BLaER1 (cell line): ENCODE measurements around the gene CNTD1.
"Not testable (repeated sequence)": the region's sequence is repeated elsewhere in the genome, so short reads cannot be mapped to it uniquely, and the experiment has no call there.

Experiments
- H3K27ac ChIP-seq: shearing (Covaris generic); formaldehyde crosslinking; 2 replicates; pipeline ENCODE4 v1.8.1; 2022
- H3K27me3 ChIP-seq: shearing (Covaris generic); formaldehyde crosslinking; 2 replicates; pipeline ENCODE4 v1.8.1; 2022
- H3K36me3 ChIP-seq: shearing (Covaris generic); formaldehyde crosslinking; 2 replicates; pipeline ENCODE4 v1.8.1; 2022
- H3K4me1 ChIP-seq: shearing (Covaris generic); formaldehyde crosslinking; 2 replicates; pipeline ENCODE4 v1.8.1; 2022
- H3K4me2 ChIP-seq: shearing (Covaris generic); formaldehyde crosslinking; 2 replicates; pipeline ENCODE4 v1.8.1; 2022
- H3K4me3 ChIP-seq: shearing (Covaris generic); formaldehyde crosslinking; 2 replicates; pipeline ENCODE4 v1.8.1; 2022
- H3K9ac ChIP-seq: shearing (Covaris generic); formaldehyde crosslinking; 2 replicates; pipeline ENCODE4 v1.8.1; 2022
- H3K9me3 ChIP-seq: shearing (Covaris generic); formaldehyde crosslinking; 2 replicates; pipeline ENCODE4 v1.8.1; 2022
- H4K20me1 ChIP-seq: shearing (Covaris generic); formaldehyde crosslinking; 2 replicates; pipeline ENCODE4 v1.8.1; 2022
- Cebpa-rat ChIP-seq: shearing (Covaris generic); IDR thresholded peaks from 2 replicates; pipeline ENCODE4 v1.8.1; 2022

Gene CNTD1

DNA sequence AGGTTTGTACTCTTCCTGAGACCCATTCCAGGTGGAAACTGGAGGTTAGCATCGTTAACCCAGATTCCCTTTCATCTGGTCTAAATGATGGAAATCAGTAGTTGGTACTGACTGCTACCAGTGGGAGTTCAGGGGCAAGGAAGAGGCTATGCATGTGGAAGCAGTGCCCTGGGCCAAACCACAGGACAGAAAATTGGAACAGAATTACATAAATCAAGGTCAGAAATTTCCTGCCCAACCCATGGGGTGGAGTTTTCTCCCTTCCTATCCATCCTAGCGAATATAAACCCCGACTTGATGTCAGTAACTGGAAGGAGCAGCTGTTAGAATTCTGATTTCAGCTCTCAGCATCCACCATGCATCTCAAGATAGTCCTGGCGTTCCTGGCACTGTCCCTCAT lies 45.6 kb downstream of the CNTD1 start, which contains the start of gene AOC2:
AOC2 (plus strand) TSS at position 310 of the 400 bp plus-strand sequence; CDS start at position 357, 47 bp downstream.
- Histone ChIP-seq H3K4me1 (no peaks in the 10 kb centered on the region), H3K27ac (no peak within 1 kb of the TSS), H3K9ac (0 out of 2 replicates have a peak within 1 kb of the TSS, but pooled peaks have one; percentile 32), H3K9me3 (no peaks in the 10 kb centered on the region), H3K36me3 (peaks cover 71% of the 10 kb centered on the region), H3K27me3 (no peaks in the 10 kb centered on the region), H4K20me1 (peaks cover 47% of the 10 kb centered on the region), H3K4me2 (no peak within 1 kb of the TSS), H3K4me3 (no peak within 1 kb of the TSS)
- no peak for TF ChIP-seq Cebpa-rat

DNA sequence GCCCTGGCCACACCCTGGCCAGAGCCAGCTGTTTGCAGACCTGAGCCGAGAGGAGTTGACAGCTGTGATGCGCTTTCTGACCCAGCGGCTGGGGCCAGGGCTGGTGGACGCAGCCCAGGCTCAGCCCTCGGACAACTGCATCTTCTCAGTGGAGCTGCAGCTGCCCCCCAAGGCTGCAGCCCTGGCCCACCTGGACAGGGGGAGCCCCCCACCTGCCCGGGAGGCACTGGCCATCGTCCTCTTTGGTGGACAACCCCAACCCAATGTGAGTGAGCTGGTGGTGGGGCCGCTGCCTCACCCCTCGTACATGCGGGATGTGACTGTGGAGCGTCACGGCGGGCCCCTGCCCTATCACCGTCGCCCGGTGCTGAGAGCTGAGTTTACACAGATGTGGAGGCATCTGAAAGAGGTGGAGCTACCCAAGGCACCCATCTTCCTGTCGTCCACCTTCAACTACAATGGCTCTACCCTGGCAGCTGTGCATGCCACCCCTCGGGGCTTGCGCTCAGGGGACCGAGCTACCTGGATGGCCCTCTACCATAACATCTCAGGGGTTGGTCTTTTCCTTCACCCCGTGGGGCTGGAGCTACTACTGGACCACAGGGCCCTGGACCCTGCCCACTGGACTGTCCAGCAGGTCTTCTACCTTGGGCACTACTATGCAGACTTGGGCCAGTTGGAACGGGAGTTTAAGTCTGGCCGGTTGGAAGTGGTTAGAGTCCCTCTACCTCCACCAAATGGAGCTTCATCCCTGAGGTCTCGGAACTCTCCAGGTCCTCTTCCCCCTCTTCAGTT lies 46.3 kb downstream of the CNTD1 start:
- Histone ChIP-seq H3K27me3 (no peaks in the 10 kb centered on the region), H3K4me2 (no peak overlapping the region), H3K27ac (no peak overlapping the region), H3K36me3 (peaks cover 64% of the 10 kb centered on the region), H3K9ac (no peak overlapping the region), H3K9me3 (no peaks in the 10 kb centered on the region), H4K20me1 (peaks cover 47% of the 10 kb centered on the region), H3K4me1 (0 out of 2 replicates have a peak, but pooled peaks cover 5% of the 10 kb centered on the region), H3K4me3 (no peak overlapping the region)
- TF ChIP-seq Cebpa-rat = no peak

- no peak overlapping the region for H3K9ac ChIP-seq
- H3K4me2 ChIP-seq = no peak overlapping the region
- peaks cover 59% of the 10 kb centered on the region for H3K36me3 ChIP-seq
- no peak overlapping the region for H3K4me3 ChIP-seq
- no peak overlapping the region for H3K27ac ChIP-seq
- H4K20me1 ChIP-seq = peaks cover 47% of the 10 kb centered on the region
- H3K4me1 ChIP-seq = 0 out of 2 replicates have a peak, but pooled peaks cover 7% of the 10 kb centered on the region
- H3K9me3 ChIP-seq = no peaks in the 10 kb centered on the region
- TF ChIP-seq Cebpa-rat = no peak
- no peaks in the 10 kb centered on the region for H3K27me3 ChIP-seq
Measured at GRCh38 chr17:42845556-42845917, 46.9 kb downstream of the CNTD1 start.

GRCh38 chr17:42845918-42846593 lies 47.4 kb downstream of the CNTD1 start:
- no peak overlapping the region for H3K4me2 ChIP-seq
- H3K4me3 ChIP-seq = no peak overlapping the region
- no peaks in the 10 kb centered on the region for H3K27me3 ChIP-seq
- H3K27ac ChIP-seq = no peak overlapping the region
- TF ChIP-seq Cebpa-rat = no peak
- H3K9me3 ChIP-seq = no peaks in the 10 kb centered on the region
- no peak overlapping the region for H3K9ac ChIP-seq
- peaks cover 47% of the 10 kb centered on the region for H4K20me1 ChIP-seq
- 0 out of 2 replicates have a peak, but pooled peaks cover 7% of the 10 kb centered on the region for H3K4me1 ChIP-seq
- peaks cover 53% of the 10 kb centered on the region for H3K36me3 ChIP-seq

GRCh38 chr17:42846594-42847280 lies 48.1 kb downstream of the CNTD1 start:
- Histone ChIP-seq H3K4me2 (no peak overlapping the region), H4K20me1 (peaks cover 47% of the 10 kb centered on the region), H3K36me3 (peaks cover 47% of the 10 kb centered on the region), H3K4me3 (no peak overlapping the region), H3K27ac (no peak overlapping the region), H3K9ac (no peak overlapping the region), H3K27me3 (no peaks in the 10 kb centered on the region), H3K9me3 (no peaks in the 10 kb centered on the region), H3K4me1 (0 out of 2 replicates have a peak, but pooled peaks cover 7% of the 10 kb centered on the region)
- TF ChIP-seq Cebpa-rat = no peak

DNA sequence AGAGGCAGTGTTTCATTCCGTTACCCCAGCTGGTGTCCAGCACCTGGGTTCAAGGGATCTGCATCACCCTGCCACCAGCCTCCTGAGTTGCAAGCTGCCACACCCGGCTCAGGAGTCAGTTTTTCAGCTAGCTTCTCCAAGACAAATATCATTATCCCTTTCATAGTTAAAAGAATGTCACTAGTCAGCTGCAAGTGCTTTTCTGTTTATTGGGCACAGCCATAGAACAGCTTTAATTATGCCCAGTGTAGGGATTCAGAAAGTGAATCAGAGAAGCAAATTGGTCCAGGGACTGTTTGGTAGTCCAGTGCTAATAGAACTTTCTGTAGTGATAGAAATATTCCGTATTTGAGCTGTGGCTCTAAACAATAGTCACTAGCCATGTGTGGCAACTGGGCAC lies 49.4 kb downstream of the CNTD1 start:
- Histone ChIP-seq H3K4me1 (0 out of 2 replicates have a peak, but pooled peaks cover 7% of the 10 kb centered on the region), H3K27ac (no peak overlapping the region), H4K20me1 (peaks cover 34% of the 10 kb centered on the region), H3K9ac (no peak overlapping the region), H3K4me3 (no peak overlapping the region), H3K9me3 (no peaks in the 10 kb centered on the region), H3K27me3 (no peaks in the 10 kb centered on the region), H3K4me2 (no peak overlapping the region), H3K36me3 (peaks cover 33% of the 10 kb centered on the region)
- TF ChIP-seq Cebpa-rat = no peak

DNA sequence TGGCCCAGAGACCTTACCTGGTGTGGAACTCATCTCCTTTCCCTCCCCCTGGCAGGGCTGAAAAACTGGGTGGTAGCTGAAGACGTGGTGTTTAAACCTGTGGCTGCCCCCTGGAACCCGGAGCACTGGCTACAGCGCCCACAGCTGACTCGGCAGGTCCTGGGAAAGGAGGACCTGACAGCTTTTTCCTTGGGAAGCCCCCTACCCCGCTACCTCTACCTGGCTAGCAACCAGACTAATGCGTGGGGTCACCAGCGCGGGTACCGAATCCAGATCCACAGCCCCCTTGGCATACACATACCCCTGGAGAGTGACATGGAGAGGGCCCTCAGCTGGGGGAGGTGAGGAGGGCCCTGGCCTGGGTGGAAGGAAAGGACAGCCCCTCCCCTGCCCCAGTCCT lies 50.4 kb downstream of the CNTD1 start:
- H3K9ac ChIP-seq = no peak overlapping the region
- 0 out of 2 replicates have a peak, but pooled peaks cover 7% of the 10 kb centered on the region for H3K4me1 ChIP-seq
- H3K4me3 ChIP-seq = no peak overlapping the region
- no peaks in the 10 kb centered on the region for H3K27me3 ChIP-seq
- H3K36me3 ChIP-seq = peaks cover 24% of the 10 kb centered on the region
- H3K9me3 ChIP-seq = no peaks in the 10 kb centered on the region
- no peak overlapping the region for H3K27ac ChIP-seq
- peaks cover 24% of the 10 kb centered on the region for H4K20me1 ChIP-seq
- no peak overlapping the region for H3K4me2 ChIP-seq
- no peak for TF ChIP-seq Cebpa-rat

DNA sequence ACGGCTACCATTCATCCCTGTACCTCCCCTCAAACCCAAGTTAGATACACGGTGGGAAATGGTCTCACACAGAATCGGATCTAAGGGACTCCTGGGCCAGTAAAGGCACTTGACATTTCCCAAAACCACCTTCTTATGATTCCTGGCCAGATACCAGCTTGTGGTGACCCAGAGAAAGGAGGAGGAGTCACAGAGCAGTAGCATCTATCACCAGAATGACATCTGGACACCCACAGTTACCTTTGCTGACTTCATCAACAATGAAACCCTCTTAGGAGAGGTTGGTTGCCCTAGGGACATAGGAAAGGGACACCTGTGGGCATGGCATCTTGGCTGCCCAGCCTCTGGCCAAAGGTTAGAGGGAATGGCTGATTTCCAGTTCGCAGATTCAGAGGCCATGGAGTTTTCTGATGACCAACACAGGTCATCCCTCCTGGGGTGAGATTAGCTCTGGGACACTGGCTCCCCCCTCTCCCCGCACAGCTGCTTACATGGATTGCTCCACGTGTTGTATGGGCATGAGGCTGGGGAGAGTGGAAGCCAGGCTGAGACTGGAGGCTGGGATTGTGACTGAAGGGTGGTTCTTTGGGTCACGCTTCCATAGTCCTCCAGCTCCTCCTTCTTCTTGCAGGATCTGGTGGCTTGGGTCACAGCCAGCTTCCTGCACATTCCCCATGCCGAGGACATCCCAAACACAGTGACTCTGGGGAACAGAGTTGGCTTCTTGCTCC lies 51.0 kb downstream of the CNTD1 start:
- Histone ChIP-seq H3K9ac (no peak overlapping the region), H4K20me1 (peaks cover 19% of the 10 kb centered on the region), H3K36me3 (peaks cover 18% of the 10 kb centered on the region), H3K4me2 (no peak overlapping the region), H3K27ac (no peak overlapping the region), H3K4me3 (no peak overlapping the region), H3K4me1 (0 out of 2 replicates have a peak, but pooled peaks cover 7% of the 10 kb centered on the region), H3K27me3 (no peaks in the 10 kb centered on the region), H3K9me3 (no peaks in the 10 kb centered on the region)
- TF ChIP-seq Cebpa-rat = no peak

DNA sequence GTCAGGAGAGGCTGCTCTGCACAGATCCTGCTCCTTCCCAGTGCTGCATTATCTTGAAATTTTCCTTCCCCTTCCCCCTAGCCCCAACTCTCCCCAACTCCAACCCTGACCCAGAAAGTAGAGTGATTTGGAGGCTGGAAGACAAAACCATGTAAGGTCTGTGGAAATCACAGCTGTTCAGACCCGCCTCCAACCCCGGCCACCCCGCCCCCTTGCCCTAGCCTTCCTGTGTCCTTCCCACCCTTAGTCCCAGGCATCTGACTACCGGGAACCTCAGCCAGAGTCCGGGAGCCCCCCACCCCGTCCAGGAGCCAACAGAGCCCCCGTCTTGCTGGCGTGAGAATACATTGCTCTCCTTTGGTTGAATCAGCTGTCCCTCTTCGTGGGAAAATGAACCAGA lies 52.3 kb downstream of the CNTD1 start, which contains the start of gene AOC3:
AOC3 (plus strand) TSS at position 246 of the 400 bp plus-strand sequence; CDS start at position 391, 145 bp downstream.
- Histone ChIP-seq H3K4me2 (no peak within 1 kb of the TSS), H3K36me3 (peaks cover 4% of the 10 kb centered on the region; the same call in 1 of the 2 replicates), H3K4me3 (no peak within 1 kb of the TSS), H3K9ac (no peak within 1 kb of the TSS), H4K20me1 (peaks cover 7% of the 10 kb centered on the region), H3K27me3 (no peaks in the 10 kb centered on the region), H3K27ac (no peak within 1 kb of the TSS), H3K9me3 (no peaks in the 10 kb centered on the region), H3K4me1 (0 out of 2 replicates have a peak, but pooled peaks cover 7% of the 10 kb centered on the region)
- no peak for TF ChIP-seq Cebpa-rat

DNA sequence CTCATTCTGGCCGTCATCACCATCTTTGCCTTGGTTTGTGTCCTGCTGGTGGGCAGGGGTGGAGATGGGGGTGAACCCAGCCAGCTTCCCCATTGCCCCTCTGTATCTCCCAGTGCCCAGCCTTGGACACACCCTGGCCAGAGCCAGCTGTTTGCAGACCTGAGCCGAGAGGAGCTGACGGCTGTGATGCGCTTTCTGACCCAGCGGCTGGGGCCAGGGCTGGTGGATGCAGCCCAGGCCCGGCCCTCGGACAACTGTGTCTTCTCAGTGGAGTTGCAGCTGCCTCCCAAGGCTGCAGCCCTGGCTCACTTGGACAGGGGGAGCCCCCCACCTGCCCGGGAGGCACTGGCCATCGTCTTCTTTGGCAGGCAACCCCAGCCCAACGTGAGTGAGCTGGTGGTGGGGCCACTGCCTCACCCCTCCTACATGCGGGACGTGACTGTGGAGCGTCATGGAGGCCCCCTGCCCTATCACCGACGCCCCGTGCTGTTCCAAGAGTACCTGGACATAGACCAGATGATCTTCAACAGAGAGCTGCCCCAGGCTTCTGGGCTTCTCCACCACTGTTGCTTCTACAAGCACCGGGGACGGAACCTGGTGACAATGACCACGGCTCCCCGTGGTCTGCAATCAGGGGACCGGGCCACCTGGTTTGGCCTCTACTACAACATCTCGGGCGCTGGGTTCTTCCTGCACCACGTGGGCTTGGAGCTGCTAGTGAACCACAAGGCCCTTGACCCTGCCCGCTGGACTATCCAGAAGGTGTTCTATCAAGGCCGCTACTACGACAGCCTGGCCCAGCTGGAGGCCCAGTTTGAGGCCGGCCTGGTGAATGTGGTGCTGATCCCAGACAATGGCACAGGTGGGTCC lies 52.9 kb downstream of the CNTD1 start:
- not testable (repeated sequence) for H3K4me3 ChIP-seq, H3K27me3 ChIP-seq, H4K20me1 ChIP-seq, H3K9ac ChIP-seq, H3K9me3 ChIP-seq, H3K36me3 ChIP-seq, H3K27ac ChIP-seq, H3K4me1 ChIP-seq, H3K4me2 ChIP-seq
